ENCODE results near the gene SPECC1. TPM values are rescaled to one million over a fixed set of nuclear protein-coding genes. Genes with fewer than 3 reads are reported as not detected.

Gene SPECC1
- total RNA-seq, 1 experiment from 2014 or later = 43.5 TPM

GRCh38 chr17:20053361-20053964 lies 44.3 kb downstream of the SPECC1 start:
- CTCF ChIA-PET = no interaction called here
- H3K4me2 ChIP-seq (ENCODE audit: low read length) = no peak overlapping the region
- no peak overlapping the region for H2AFZ ChIP-seq (ENCODE audit: low read depth, low read length, poor library complexity, severe bottlenecking)
- H3K27ac ChIP-seq (ENCODE audit: low read depth, low read length) = no peak overlapping the region
- POLR2A ChIA-PET = no interaction called here
- no peaks in the 10 kb centered on the region for H3K4me1 ChIP-seq (ENCODE audit: control insufficient read depth in 1 of 2, insufficient read depth in 2 of 2, low read length in 2 of 2)
- H3K36me3 ChIP-seq (ENCODE audit: control insufficient read depth in 1 of 2, insufficient read depth in 2 of 2, low read length in 2 of 2) = no peaks in the 10 kb centered on the region
- H3K4me3 ChIP-seq (replicated peaks in 1 of 2; ENCODE audit: low read depth in 1 of 2, low read length in 2 of 2) = no peak overlapping the region
- no peaks in the 10 kb centered on the region for H4K20me1 ChIP-seq (ENCODE audit: insufficient read depth)
- no peak for TF ChIP-seq EZH2 (IDR thresholded peaks at IDR 0.05)
- TF ChIP-seq ATF3 (IDR thresholded peaks at IDR 0.05) = no peak
- no peak for TF ChIP-seq EZH2phosphoT487 (IDR thresholded peaks at IDR 0.05; ENCODE audit: borderline replicate concordance)
- TF ChIP-seq FOSL1 (IDR thresholded peaks at IDR 0.05; ENCODE audit: low read depth) = no peak
- TF ChIP-seq ZNF274 (IDR thresholded peaks at IDR 0.05; ENCODE audit: low read depth, low read length) = no peak
- no peak for TF ChIP-seq JUND (IDR thresholded peaks at IDR 0.05)
- TF ChIP-seq POLR2A (IDR thresholded peaks at IDR 0.05; ENCODE audit: borderline replicate concordance, extremely low read depth, insufficient read depth, insufficient read length) = no peak
- TF ChIP-seq ZBTB33 (IDR thresholded peaks at IDR 0.05; ENCODE audit: extremely low read depth, insufficient replicate concordance, low read length) = no peak
- no peak for TF ChIP-seq EGR1 (IDR thresholded peaks at IDR 0.05; ENCODE audit: low read depth)
- TF ChIP-seq YY1 (IDR thresholded peaks at IDR 0.05; ENCODE audit: extremely low read depth, insufficient replicate concordance, low read depth, low read length) = no peak
- no peak for TF ChIP-seq REST (IDR thresholded peaks at IDR 0.05; ENCODE audit: low read depth)
- no peak for TF ChIP-seq SIN3A (IDR thresholded peaks at IDR 0.05; ENCODE audit: low read depth)
- TF ChIP-seq CBX3 (IDR thresholded peaks at IDR 0.05; ENCODE audit: low read depth) = no peak
- no peak for TF ChIP-seq SP1 (IDR thresholded peaks at IDR 0.05; ENCODE audit: low read depth)
- TF ChIP-seq CEBPB (IDR thresholded peaks at IDR 0.05; ENCODE audit: low read depth) = no peak
- no peak for TF ChIP-seq POLR2AphosphoS5 (IDR thresholded peaks at IDR 0.05; ENCODE audit: low read depth, low read length)
- TF ChIP-seq MAX (IDR thresholded peaks at IDR 0.05) = no peak
- no peak for TF ChIP-seq SRF (IDR thresholded peaks at IDR 0.05; ENCODE audit: low read depth)
- TF ChIP-seq RAD21 (IDR thresholded peaks at IDR 0.05; ENCODE audit: low read depth) = no peak
- no peak for TF ChIP-seq TCF7L2 (IDR thresholded peaks at IDR 0.05; ENCODE audit: borderline replicate concordance, extremely low read depth, insufficient read depth, insufficient read length)
- no peak overlapping the region for H3K9ac ChIP-seq (ENCODE audit: low read length)
- RAD21 ChIA-PET (ENCODE audit: low non-redundant PET in 1 of 2, low total read pairs in 2 of 2, uncharacterized antibody in 2 of 2, unreplicated experiment in 2 of 2) = no interaction called here
- no peak for ATAC-seq
- no peaks in the 10 kb centered on the region for H3K79me2 ChIP-seq (ENCODE audit: insufficient read depth, low read length)
- H3K9me2 ChIP-seq (ENCODE audit: insufficient read depth) = no peaks in the 10 kb centered on the region
- no TSS peak for BruUV-seq (replicated peaks)
- DNase-seq (ENCODE audit: low read depth, low spot score) = no peak
- H3K27me3 ChIP-seq (ENCODE audit: insufficient read depth, low read length) = no peaks in the 10 kb centered on the region
- peaks cover 0 to 8% of the 10 kb centered on the region in 2 experiments; a peak in 1 of 4 replicates for H3K9me3 ChIP-seq (ENCODE audit: control insufficient read depth in 1 of 2, insufficient read depth in 1 of 2, low read depth in 1 of 2, low read length in 2 of 2)
- intact Hi-C loops (cut with micrococcal nuclease) = no loop called here

Measured in HCT116 (cell line).